Mesendoderm (in vitro differentiated cells): ENCODE measurements around the gene RANBP3.
"Not testable (repeated sequence)": the region's sequence is repeated elsewhere in the genome, so short reads cannot be mapped to it uniquely, and the experiment has no call there.

Experiments
- DNase-seq: peaks from one replicate; pipeline ENCODE4 v3.0.0; 2013
- H2AK5ac ChIP-seq: 2 replicates; pipeline ENCODE4 v1.6.1; 2013; ENCODE audit warnings: low read length, inconsistent platforms
- H2BK120ac ChIP-seq: 2 replicates; pipeline ENCODE4 v1.6.1; 2013; ENCODE audit warnings: low read depth, mild to moderate bottlenecking, low read length, moderate library complexity, mixed read lengths
- H2BK15ac ChIP-seq: replicated peaks from 2 replicates; pipeline ENCODE4 v1.6.1; 2013; ENCODE audit warnings: low read depth, mild to moderate bottlenecking, moderate library complexity
- H2BK5ac ChIP-seq: 2 replicates; pipeline ENCODE4 v1.6.1; 2013; ENCODE audit warnings: low read length, inconsistent platforms
- H3K18ac ChIP-seq: 2 replicates; pipeline ENCODE4 v1.6.1; 2013; ENCODE audit warnings: mild to moderate bottlenecking, low read length, mixed read lengths
- H3K23ac ChIP-seq: one replicate; pipeline ENCODE4 v1.6.1; 2013; ENCODE audit warnings: low read length
- H3K27ac ChIP-seq: 2 replicates; pipeline ENCODE4 v1.5.1; 2013; ENCODE audit warnings: low read depth, mild to moderate bottlenecking, inconsistent platforms, low read length, moderate library complexity
- H3K27me3 ChIP-seq: 2 replicates; pipeline ENCODE4 v1.6.1; 2013; ENCODE audit warnings: low read length, control low read depth, mild to moderate bottlenecking, inconsistent platforms; ENCODE audit not compliant: insufficient read depth, poor library complexity
- H3K36me3 ChIP-seq: 2 replicates; pipeline ENCODE4 v1.6.1; 2013; ENCODE audit warnings: low read length, inconsistent platforms; ENCODE audit not compliant: control insufficient read depth, insufficient read depth
- H3K4ac ChIP-seq: one replicate; pipeline ENCODE4 v1.6.1; 2013; ENCODE audit warnings: low read depth, mild to moderate bottlenecking, low read length, moderate library complexity
- H3K4me1 ChIP-seq: 2 replicates; pipeline ENCODE4 v1.6.1; 2013; ENCODE audit warnings: low read depth, low read length, inconsistent platforms; ENCODE audit not compliant: control insufficient read depth
- H3K4me2 ChIP-seq: 2 replicates; pipeline ENCODE4 v1.6.1; 2013; ENCODE audit warnings: low read length
- H3K4me3 ChIP-seq: 2 replicates; pipeline ENCODE4 v1.5.1; 2013; ENCODE audit warnings: mild to moderate bottlenecking, low read length
- H3K56ac ChIP-seq: one replicate; pipeline ENCODE4 v1.6.1; 2013; ENCODE audit warnings: low read length
- H3K79me1 ChIP-seq: 2 replicates; pipeline ENCODE4 v1.6.1; 2013; ENCODE audit warnings: low read length, inconsistent platforms
- H3K79me2 ChIP-seq: 2 replicates; pipeline ENCODE4 v1.6.1; 2013; ENCODE audit warnings: mild to moderate bottlenecking, low read length; ENCODE audit not compliant: control insufficient read depth, insufficient read depth
- H3K9ac ChIP-seq: 2 replicates; pipeline ENCODE4 v1.6.1; 2013; ENCODE audit warnings: low read length, inconsistent platforms
- H4K5ac ChIP-seq: one replicate; pipeline ENCODE4 v1.6.1; 2013; ENCODE audit warnings: low read length
- H4K8ac ChIP-seq: one replicate; pipeline ENCODE4 v1.6.1; 2013; ENCODE audit warnings: low read depth, mild to moderate bottlenecking, control low read depth, low read length, moderate library complexity
- WGBS: extraction: QIAGEN DNeasy Blood & Tissue Kit; methylation state at CpG from one replicate; pipeline ENCODE4 v1.1.7; 2013; ENCODE audit warnings: low lambda C conversion rate, missing lambda C conversion rate; ENCODE audit not compliant: insufficient coverage; ENCODE audit errors: extremely low coverage; 5-methylcytosine and 5-hydroxymethylcytosine counted together

The RANBP3 gene

GRCh38 chr19:5889288-5889971 lies 88.5 kb downstream of the RANBP3 start:
- H3K27me3 ChIP-seq, result no peaks in the 10 kb centered on the region
- H3K4ac ChIP-seq, result no peak overlapping the region
- H3K79me2 ChIP-seq, result no peaks in the 10 kb centered on the region
- H3K27ac ChIP-seq, result no peak overlapping the region
- no peak overlapping the region for H3K56ac ChIP-seq
- no peak overlapping the region for H3K9ac ChIP-seq
- H3K36me3 ChIP-seq, result no peaks in the 10 kb centered on the region
- H4K8ac ChIP-seq, result no peak overlapping the region
- H2BK15ac ChIP-seq, result no peak overlapping the region
- H2BK120ac ChIP-seq, result no peak overlapping the region
- DNase-seq, result no peak
- no peak overlapping the region for H3K4me2 ChIP-seq
- no peaks in the 10 kb centered on the region for H3K4me1 ChIP-seq
- H3K18ac ChIP-seq, result no peak overlapping the region
- H2BK5ac ChIP-seq, result no peak overlapping the region
- H2AK5ac ChIP-seq, result no peak overlapping the region
- no CpG with 5 or more reads among the region's 17 CpGs for WGBS
- no peak overlapping the region for H3K23ac ChIP-seq
- H3K79me1 ChIP-seq, result no peaks in the 10 kb centered on the region
- no peak overlapping the region for H4K5ac ChIP-seq
- no peak overlapping the region for H3K4me3 ChIP-seq

- not testable (repeated sequence) for H3K27me3 ChIP-seq, H3K79me1 ChIP-seq, H3K23ac ChIP-seq, H2BK15ac ChIP-seq, H3K56ac ChIP-seq, H2BK120ac ChIP-seq, H4K5ac ChIP-seq, H4K8ac ChIP-seq, H3K36me3 ChIP-seq, H3K4ac ChIP-seq, H3K9ac ChIP-seq, H2BK5ac ChIP-seq, H3K27ac ChIP-seq, DNase-seq, H3K79me2 ChIP-seq, H3K18ac ChIP-seq, H3K4me2 ChIP-seq, H3K4me1 ChIP-seq, H2AK5ac ChIP-seq, H3K4me3 ChIP-seq
- no CpG with 5 or more reads among the region's 11 CpGs for WGBS
Observed at GRCh38 chr19:5884065-5884811, 93.7 kb downstream of the RANBP3 start.

- not testable (repeated sequence) for H3K4me2 ChIP-seq, H2BK5ac ChIP-seq, H2BK15ac ChIP-seq, H3K9ac ChIP-seq, H3K79me1 ChIP-seq, H2BK120ac ChIP-seq, H3K23ac ChIP-seq, H3K27me3 ChIP-seq, H3K36me3 ChIP-seq, H3K79me2 ChIP-seq, DNase-seq, H3K56ac ChIP-seq, H3K4me1 ChIP-seq, H2AK5ac ChIP-seq, H3K4me3 ChIP-seq, H4K8ac ChIP-seq, H4K5ac ChIP-seq, H3K27ac ChIP-seq, H3K4ac ChIP-seq, H3K18ac ChIP-seq
- WGBS, result no CpG with 5 or more reads among the region's 13 CpGs
Observed at GRCh38 chr19:5883157-5883873, 94.6 kb downstream of the RANBP3 start.

GRCh38 chr19:5882421-5882968 lies 95.4 kb downstream of the RANBP3 start:
- H3K79me2 ChIP-seq, result no peaks in the 10 kb centered on the region
- no peak overlapping the region for H3K56ac ChIP-seq
- no peak overlapping the region for H3K18ac ChIP-seq
- no peaks in the 10 kb centered on the region for H3K27me3 ChIP-seq
- H3K79me1 ChIP-seq, result no peaks in the 10 kb centered on the region
- no peak overlapping the region for H3K4ac ChIP-seq
- H2AK5ac ChIP-seq, result no peak overlapping the region
- no peak overlapping the region for H3K23ac ChIP-seq
- no CpG with 5 or more reads among the region's 9 CpGs for WGBS
- no peak overlapping the region for H3K4me2 ChIP-seq
- no peak overlapping the region for H2BK15ac ChIP-seq
- no peak overlapping the region for H3K9ac ChIP-seq
- no peaks in the 10 kb centered on the region for H3K36me3 ChIP-seq
- no peaks in the 10 kb centered on the region for H3K4me1 ChIP-seq
- H3K4me3 ChIP-seq, result no peak overlapping the region
- no peak overlapping the region for H4K8ac ChIP-seq
- H4K5ac ChIP-seq, result no peak overlapping the region
- no peak overlapping the region for H2BK5ac ChIP-seq
- no peak for DNase-seq
- H2BK120ac ChIP-seq, result no peak overlapping the region
- no peak overlapping the region for H3K27ac ChIP-seq

GRCh38 chr19:5881543-5882299 lies 96.2 kb downstream of the RANBP3 start:
- H3K23ac ChIP-seq, result no peak overlapping the region
- H3K36me3 ChIP-seq, result no peaks in the 10 kb centered on the region
- no peak for DNase-seq
- H3K79me2 ChIP-seq, result no peaks in the 10 kb centered on the region
- H3K79me1 ChIP-seq, result no peaks in the 10 kb centered on the region
- H2AK5ac ChIP-seq, result no peak overlapping the region
- H3K18ac ChIP-seq, result no peak overlapping the region
- no peak overlapping the region for H3K56ac ChIP-seq
- H2BK5ac ChIP-seq, result no peak overlapping the region
- H4K8ac ChIP-seq, result no peak overlapping the region
- no peak overlapping the region for H2BK15ac ChIP-seq
- no peak overlapping the region for H3K4ac ChIP-seq
- no peak overlapping the region for H3K27ac ChIP-seq
- no peak overlapping the region for H2BK120ac ChIP-seq
- no peaks in the 10 kb centered on the region for H3K4me1 ChIP-seq
- no peak overlapping the region for H3K9ac ChIP-seq
- no peak overlapping the region for H3K4me2 ChIP-seq
- no peak overlapping the region for H4K5ac ChIP-seq
- no CpG with 5 or more reads among the region's 19 CpGs for WGBS
- no peaks in the 10 kb centered on the region for H3K27me3 ChIP-seq
- H3K4me3 ChIP-seq, result no peak overlapping the region
